Keratinocyte (primary cell): Measurements from ENCODE around the gene GPR34.

Experiments used
- EZH2 ChIP-seq: IDR thresholded peaks from one replicate; pipeline ENCODE4 v1.6.1; 2012; ENCODE audit warnings: inconsistent platforms, mild to moderate bottlenecking, low read length, moderate library complexity
- TF ChIP-seq, protein P1 (sequence below), 3 experiments: IDR thresholded peaks in 1 of 3; conservative IDR thresholded peaks in 1 of 3; optimal IDR thresholded peaks in 1 of 3; 2 replicates in 2 of 3; 3 replicates in 1 of 3; pipeline versions ENCODE3 to v1.5.1; 2011; ENCODE audit warnings: low read length in 3 of 3, mild to moderate bottlenecking in 3 of 3, moderate library complexity in 2 of 3, control low read depth in 1 of 3, inconsistent platforms in 1 of 3; ENCODE audit not compliant: insufficient read depth in 2 of 3; ENCODE audit errors: extremely low read depth in 1 of 3

DNA sequence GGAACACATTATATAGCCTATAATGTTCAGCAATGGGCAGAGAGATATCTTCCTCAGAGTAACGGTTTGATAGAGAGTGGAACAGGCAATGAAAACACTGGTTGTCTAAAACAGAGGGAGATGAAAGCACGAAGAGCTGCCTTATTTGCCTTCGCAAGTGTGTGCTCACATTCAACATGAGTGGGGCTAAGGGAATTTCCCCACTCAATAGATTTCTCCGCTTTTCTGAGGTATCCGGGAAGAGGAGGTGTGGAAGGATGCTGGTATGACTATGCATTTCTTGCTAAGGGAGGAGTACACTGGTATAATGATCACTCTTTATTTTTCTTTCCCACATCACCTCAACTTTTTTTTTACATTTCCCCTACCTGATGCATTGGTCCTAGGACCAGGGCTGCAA is 27.4 kb downstream of the GPR34 start:
- TF ChIP-seq, protein P1, sequence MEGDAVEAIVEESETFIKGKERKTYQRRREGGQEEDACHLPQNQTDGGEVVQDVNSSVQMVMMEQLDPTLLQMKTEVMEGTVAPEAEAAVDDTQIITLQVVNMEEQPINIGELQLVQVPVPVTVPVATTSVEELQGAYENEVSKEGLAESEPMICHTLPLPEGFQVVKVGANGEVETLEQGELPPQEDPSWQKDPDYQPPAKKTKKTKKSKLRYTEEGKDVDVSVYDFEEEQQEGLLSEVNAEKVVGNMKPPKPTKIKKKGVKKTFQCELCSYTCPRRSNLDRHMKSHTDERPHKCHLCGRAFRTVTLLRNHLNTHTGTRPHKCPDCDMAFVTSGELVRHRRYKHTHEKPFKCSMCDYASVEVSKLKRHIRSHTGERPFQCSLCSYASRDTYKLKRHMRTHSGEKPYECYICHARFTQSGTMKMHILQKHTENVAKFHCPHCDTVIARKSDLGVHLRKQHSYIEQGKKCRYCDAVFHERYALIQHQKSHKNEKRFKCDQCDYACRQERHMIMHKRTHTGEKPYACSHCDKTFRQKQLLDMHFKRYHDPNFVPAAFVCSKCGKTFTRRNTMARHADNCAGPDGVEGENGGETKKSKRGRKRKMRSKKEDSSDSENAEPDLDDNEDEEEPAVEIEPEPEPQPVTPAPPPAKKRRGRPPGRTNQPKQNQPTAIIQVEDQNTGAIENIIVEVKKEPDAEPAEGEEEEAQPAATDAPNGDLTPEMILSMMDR (optimal IDR thresholded peaks at IDR 0.05 in 1 of 3, IDR thresholded peaks at IDR 0.05 in 1 of 3, conservative IDR thresholded peaks at IDR 0.05 in 1 of 3; ENCODE audit: extremely low read depth in 1 of 3, insufficient read depth in 2 of 3, low read length in 3 of 3), result no peak
- TF ChIP-seq EZH2, result no peak
